ENCODE data around the gene PDCD1. TPM values are rescaled to one million over a fixed set of nuclear protein-coding genes. Genes with fewer than 3 reads are reported as not detected.

The PDCD1 gene
- total and polyA plus RNA-seq, 2 donors (not counting 1 experiment from before 2014, with no cell fraction given), result not detected

GRCh38 chr2:241872313-241872642 is 13.6 kb upstream of the PDCD1 start:
- DNase-seq (ENCODE audit: low read depth in 2 of 2), result no peak
- Histone ChIP-seq H3K4me1 (ENCODE audit: control insufficient read depth, extremely low read depth, insufficient read depth, low read length) (no peaks in the 10 kb centered on the region), H2AFZ (ENCODE audit: low read length) (no peak overlapping the region), H4K20me1 (ENCODE audit: control insufficient read depth, extremely low read depth, insufficient read depth, low read length) (no peaks in the 10 kb centered on the region), H3K9ac (ENCODE audit: insufficient read depth, low read length) (no peak overlapping the region), H3K4me3 (replicated peaks in 1 of 4; ENCODE audit: control extremely low read depth in 1 of 4, insufficient read depth in 1 of 4, low read depth in 3 of 4, low read length in 4 of 4) (no peak overlapping the region), H3K36me3 (ENCODE audit: control insufficient read depth, insufficient read depth, low read length) (no peaks in the 10 kb centered on the region), H3K9me3 (ENCODE audit: control insufficient read depth, insufficient read depth, low read depth, low read length) (no peaks in the 10 kb centered on the region), H3K27ac (ENCODE audit: insufficient read depth, low read length) (no peak overlapping the region), H3K79me2 (ENCODE audit: control insufficient read depth, insufficient read depth, low read length) (no peaks in the 10 kb centered on the region), H3K4me2 (ENCODE audit: extremely low read depth, insufficient read depth, low read length) (no peak overlapping the region), H3K27me3 (ENCODE audit: control insufficient read depth, insufficient read depth, low read length) (peaks cover 10% of the 10 kb centered on the region)
- TF ChIP-seq EZH2 (IDR thresholded peaks at IDR 0.05; ENCODE audit: low read length, missing control alignments) (no peak), CTCF (conservative IDR thresholded peaks at IDR 0.05 in 1 of 2, IDR thresholded peaks at IDR 0.05 in 1 of 2; ENCODE audit: low read depth in 1 of 2, low read length in 2 of 2) (no peak)

GRCh38 chr2:241871538-241872312 is 13.0 kb upstream of the PDCD1 start:
- no peak overlapping the region for H3K4me2 ChIP-seq (ENCODE audit: extremely low read depth, insufficient read depth, low read length)
- peaks cover 15% of the 10 kb centered on the region for H3K27me3 ChIP-seq (ENCODE audit: control insufficient read depth, insufficient read depth, low read length)
- no peaks in the 10 kb centered on the region for H3K36me3 ChIP-seq (ENCODE audit: control insufficient read depth, insufficient read depth, low read length)
- no peak overlapping the region for H3K4me3 ChIP-seq (replicated peaks in 1 of 4; ENCODE audit: control extremely low read depth in 1 of 4, insufficient read depth in 1 of 4, low read depth in 3 of 4, low read length in 4 of 4)
- H4K20me1 ChIP-seq (ENCODE audit: control insufficient read depth, extremely low read depth, insufficient read depth, low read length), result no peaks in the 10 kb centered on the region
- H3K9ac ChIP-seq (ENCODE audit: insufficient read depth, low read length), result no peak overlapping the region
- no peak for DNase-seq (ENCODE audit: low read depth in 2 of 2)
- no peak for TF ChIP-seq CTCF (conservative IDR thresholded peaks at IDR 0.05 in 1 of 2, IDR thresholded peaks at IDR 0.05 in 1 of 2; ENCODE audit: low read depth in 1 of 2, low read length in 2 of 2)
- TF ChIP-seq EZH2 (IDR thresholded peaks at IDR 0.05; ENCODE audit: low read length, missing control alignments), result no peak
- no peak overlapping the region for H2AFZ ChIP-seq (ENCODE audit: low read length)
- H3K4me1 ChIP-seq (ENCODE audit: control insufficient read depth, extremely low read depth, insufficient read depth, low read length), result no peaks in the 10 kb centered on the region
- no peak overlapping the region for H3K27ac ChIP-seq (ENCODE audit: insufficient read depth, low read length)
- H3K79me2 ChIP-seq (ENCODE audit: control insufficient read depth, insufficient read depth, low read length), result no peaks in the 10 kb centered on the region
- no peaks in the 10 kb centered on the region for H3K9me3 ChIP-seq (ENCODE audit: control insufficient read depth, insufficient read depth, low read depth, low read length)

- H3K79me2 ChIP-seq (ENCODE audit: control insufficient read depth, insufficient read depth, low read length), result no peaks in the 10 kb centered on the region
- no peaks in the 10 kb centered on the region for H4K20me1 ChIP-seq (ENCODE audit: control insufficient read depth, extremely low read depth, insufficient read depth, low read length)
- no peak overlapping the region for H3K4me3 ChIP-seq (replicated peaks in 1 of 4; ENCODE audit: control extremely low read depth in 1 of 4, insufficient read depth in 1 of 4, low read depth in 3 of 4, low read length in 4 of 4)
- peaks cover 20% of the 10 kb centered on the region for H3K27me3 ChIP-seq (ENCODE audit: control insufficient read depth, insufficient read depth, low read length)
- H3K9me3 ChIP-seq (ENCODE audit: control insufficient read depth, insufficient read depth, low read depth, low read length), result no peaks in the 10 kb centered on the region
- no peak overlapping the region for H2AFZ ChIP-seq (ENCODE audit: low read length)
- DNase-seq (ENCODE audit: low read depth in 2 of 2), result no peak
- no peak overlapping the region for H3K4me2 ChIP-seq (ENCODE audit: extremely low read depth, insufficient read depth, low read length)
- no peak for TF ChIP-seq EZH2 (IDR thresholded peaks at IDR 0.05; ENCODE audit: low read length, missing control alignments)
- TF ChIP-seq CTCF (conservative IDR thresholded peaks at IDR 0.05 in 1 of 2, IDR thresholded peaks at IDR 0.05 in 1 of 2; ENCODE audit: low read depth in 1 of 2, low read length in 2 of 2), result no peak
- H3K27ac ChIP-seq (ENCODE audit: insufficient read depth, low read length), result no peak overlapping the region
- no peaks in the 10 kb centered on the region for H3K36me3 ChIP-seq (ENCODE audit: control insufficient read depth, insufficient read depth, low read length)
- no peaks in the 10 kb centered on the region for H3K4me1 ChIP-seq (ENCODE audit: control insufficient read depth, extremely low read depth, insufficient read depth, low read length)
- H3K9ac ChIP-seq (ENCODE audit: insufficient read depth, low read length), result no peak overlapping the region
Measured at GRCh38 chr2:241870611-241871537, 12.2 kb upstream of the PDCD1 start.
